DND-41 (cell line): ENCODE measurements around the gene LAGE3.

Experiments
- ATAC-seq: fragments of 200-7000 bp; cut with Tn5 transposase; 3 replicates; pipeline ENCODE4 v1.9.1; 2021; ENCODE audit warnings: low read depth; ENCODE audit not compliant: insufficient read depth
- DNase-seq: peaks from one replicate; pipeline ENCODE4 v3.0.0-alpha.2; 2020
- H2AFZ ChIP-seq: 2 replicates; pipeline ENCODE4 v1.6.0; 2012; ENCODE audit warnings: low read depth, low read length
- H3K27ac ChIP-seq: 2 replicates; pipeline ENCODE4 v1.5.1; 2012; ENCODE audit warnings: low read length, inconsistent platforms
- H3K27me3 ChIP-seq: fragments of 200-600 bp; sonication (generic); 2 replicates; pipeline ENCODE4 v1.6.0; 2012; ENCODE audit warnings: low read length, mild to moderate bottlenecking, inconsistent platforms; ENCODE audit not compliant: insufficient read depth, poor library complexity
- H3K36me3 ChIP-seq: 2 replicates; pipeline ENCODE4 v1.5.1; 2012; ENCODE audit warnings: low read length, inconsistent platforms; ENCODE audit not compliant: insufficient read depth
- H3K4me1 ChIP-seq: 2 replicates; pipeline ENCODE4 v1.5.1; 2012; ENCODE audit warnings: mild to moderate bottlenecking, low read length; ENCODE audit not compliant: insufficient read depth
- H3K4me2 ChIP-seq: 2 replicates; pipeline ENCODE4 v1.6.0; 2012; ENCODE audit warnings: mild to moderate bottlenecking, moderate library complexity, low read length, inconsistent platforms; ENCODE audit not compliant: insufficient read depth
- H3K4me3 ChIP-seq, 2 experiments: fragments of 200-600 bp in 1 of 2; shearing (Covaris generic) in 1 of 2; 2 replicates each; pipeline ENCODE4 v1.5.1; 2012 to 2016; ENCODE audit warnings: inconsistent platforms in 2 of 2, low read length in 2 of 2, mild to moderate bottlenecking in 2 of 2, low read depth in 1 of 2, moderate library complexity in 1 of 2
- H3K79me2 ChIP-seq: 2 replicates; pipeline ENCODE4 v1.6.0; 2012; ENCODE audit warnings: low read length, inconsistent platforms; ENCODE audit not compliant: insufficient read depth
- H3K9ac ChIP-seq: 2 replicates; pipeline ENCODE4 v1.6.0; 2012; ENCODE audit warnings: low read depth, mild to moderate bottlenecking, inconsistent platforms, low read length, moderate library complexity
- H3K9me3 ChIP-seq: 2 replicates; pipeline ENCODE4 v1.5.1; 2012; ENCODE audit warnings: low read length, moderate library complexity, mild to moderate bottlenecking, inconsistent platforms; ENCODE audit not compliant: insufficient read depth, severe bottlenecking
- H4K20me1 ChIP-seq: 2 replicates; pipeline ENCODE4 v1.6.0; 2012; ENCODE audit warnings: low read length; ENCODE audit not compliant: insufficient read depth
- CTCF ChIP-seq: IDR thresholded peaks from 2 replicates; pipeline ENCODE4 v1.5.1; 2012; ENCODE audit warnings: borderline replicate concordance, low read length, moderate library complexity, mild to moderate bottlenecking; ENCODE audit not compliant: poor library complexity, severe bottlenecking; ENCODE audit errors: extremely low read depth
- EZH2 ChIP-seq: IDR thresholded peaks from 3 replicates; pipeline ENCODE4 v1.6.1; 2012; ENCODE audit warnings: borderline replicate concordance, low read depth, mild to moderate bottlenecking, moderate library complexity, low read length, inconsistent platforms; ENCODE audit not compliant: severe bottlenecking

The LAGE3 gene

GRCh38 chrX:154519389-154519788, 40.3 kb upstream of the LAGE3 start:
- peaks cover 19% of the 10 kb centered on the region for H3K4me1 ChIP-seq
- H2AFZ ChIP-seq = no peak overlapping the region
- no peak overlapping the region for H3K4me2 ChIP-seq
- ATAC-seq (no peak), DNase-seq (no peak)
- H3K4me3 ChIP-seq = no peak overlapping the region
- H3K27ac ChIP-seq = no peak overlapping the region
- no peaks in the 10 kb centered on the region for H3K27me3 ChIP-seq
- no peaks in the 10 kb centered on the region for H3K36me3 ChIP-seq
- H3K9me3 ChIP-seq = no peaks in the 10 kb centered on the region
- no peaks in the 10 kb centered on the region for H4K20me1 ChIP-seq
- no peak overlapping the region for H3K9ac ChIP-seq
- peaks cover 11% of the 10 kb centered on the region for H3K79me2 ChIP-seq
- no peak for TF ChIP-seq EZH2
- TF ChIP-seq CTCF = no peak

DNA sequence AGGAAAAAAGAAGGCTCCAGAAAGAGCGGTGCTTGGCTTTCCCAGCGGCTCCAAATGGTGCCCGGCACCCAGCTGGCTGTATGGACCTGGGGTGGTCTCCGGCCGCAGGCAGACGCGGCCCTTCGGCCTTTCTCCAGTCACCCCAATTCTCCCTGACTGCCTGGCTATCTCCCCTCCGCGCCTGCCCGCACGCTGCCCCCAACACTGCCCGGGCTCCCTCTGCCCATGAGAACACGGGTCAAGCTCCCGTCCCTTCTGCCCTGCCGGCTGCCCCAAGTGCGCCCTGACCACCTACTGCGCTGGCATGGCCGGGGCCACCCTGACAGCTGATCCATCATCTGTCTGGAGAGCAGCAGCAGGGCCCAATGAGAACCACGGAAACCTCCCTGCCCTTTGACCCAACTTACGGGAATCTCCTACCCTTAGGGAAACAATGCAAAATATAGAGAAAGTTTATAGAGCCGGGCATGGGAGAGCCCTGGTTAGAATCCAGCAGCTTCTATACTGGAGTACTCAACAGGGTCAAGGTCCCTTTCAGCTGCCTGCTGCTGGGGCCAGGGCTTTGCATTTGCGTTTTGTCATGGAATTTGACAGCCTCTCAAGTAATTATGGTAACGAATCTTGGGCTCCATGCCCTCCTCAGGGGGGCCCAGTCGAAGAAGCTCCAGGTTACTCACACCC, 38.2 kb upstream of the LAGE3 start:
- Histone ChIP-seq H3K4me2 (peak overlapping the region; percentile 89), H3K27ac (no peak overlapping the region), H3K4me3 (peak overlapping the region in 1 of 2 experiments; percentile 69; a peak in 1 of 4 replicates), H2AFZ (no peak overlapping the region), H4K20me1 (no peaks in the 10 kb centered on the region), H3K9me3 (no peaks in the 10 kb centered on the region), H3K36me3 (no peaks in the 10 kb centered on the region), H3K79me2 (peaks cover 11% of the 10 kb centered on the region), H3K9ac (no peak overlapping the region; the same call in 1 of the 2 replicates), H3K4me1 (peaks cover 19% of the 10 kb centered on the region), H3K27me3 (no peaks in the 10 kb centered on the region)
- DNase-seq (no peak), ATAC-seq (no peak)
- TF ChIP-seq EZH2 = no peak

- H3K9ac ChIP-seq = peak overlapping the region; percentile 68
- peak overlapping the region; percentile 94 for H2AFZ ChIP-seq
- peak overlapping the region; percentile 89 for H3K27ac ChIP-seq
- H3K4me1 ChIP-seq = peaks cover 22% of the 10 kb centered on the region
- no peaks in the 10 kb centered on the region for H3K9me3 ChIP-seq
- peak overlapping the region; percentile 89 for H3K4me2 ChIP-seq
- H3K79me2 ChIP-seq = peaks cover 11% of the 10 kb centered on the region
- peak overlapping the region; percentile 26 to 69; a peak in 3 of 4 replicates for H3K4me3 ChIP-seq
- no peaks in the 10 kb centered on the region for H3K36me3 ChIP-seq
- ATAC-seq (peak; percentile 2; the same call in 1 of the 3 replicates), DNase-seq (no peak)
- no peaks in the 10 kb centered on the region for H3K27me3 ChIP-seq
- TF ChIP-seq EZH2 = no peak
- TF ChIP-seq CTCF = no peak
- no peaks in the 10 kb centered on the region for H4K20me1 ChIP-seq
These were observed 37.6 kb upstream of the LAGE3 start for GRCh38 chrX:154516656-154517100.

DNA sequence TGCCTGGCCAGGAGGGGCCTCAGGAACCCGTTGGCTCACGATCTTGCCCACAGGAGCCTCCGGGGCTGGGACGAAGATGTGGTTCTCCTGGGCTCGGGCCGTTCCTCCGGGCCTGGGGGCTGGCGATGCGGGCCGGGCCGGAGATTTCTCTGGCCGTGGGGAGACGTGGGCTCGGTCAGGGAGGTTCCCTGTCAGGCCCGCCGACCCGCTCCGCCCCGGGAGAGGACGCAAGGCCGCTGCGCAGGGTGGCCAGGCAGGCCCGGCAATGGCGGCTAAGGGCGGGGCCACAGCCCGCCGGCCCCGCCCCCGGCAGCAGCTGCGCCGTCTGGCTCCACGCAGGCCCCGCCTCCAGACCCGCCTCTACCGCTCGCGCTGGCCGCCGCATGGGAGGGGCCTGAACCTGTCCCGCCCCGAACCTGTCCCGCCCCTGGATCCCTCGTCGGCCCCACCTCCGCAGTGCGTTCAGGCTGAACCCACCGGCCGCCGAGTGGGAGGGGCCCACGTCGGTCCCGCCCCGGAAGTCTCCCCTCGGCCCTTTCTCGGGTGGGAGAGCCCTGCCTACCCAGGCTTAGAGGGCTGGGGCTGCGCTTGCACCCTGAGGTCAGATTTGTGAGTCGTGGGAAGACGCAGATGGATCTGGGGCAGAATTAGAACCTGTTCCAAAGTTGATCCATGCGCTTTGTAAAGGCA, 37.0 kb upstream of the LAGE3 start, which contains the start of gene FAM3A:
FAM3A (minus strand) TSS at position 267 of the 690 bp plus-strand sequence. CDS start 460 bp downstream, outside the sequence.
- TF ChIP-seq EZH2 (no peak), CTCF (no peak)
- peaks cover 23% of the 10 kb centered on the region for H3K4me1 ChIP-seq

More for the DNA sequence above, 37.0 kb upstream of the LAGE3 start, which contains the start of gene FAM3A:
- peak within 1 kb of the TSS; percentile 81 for H3K9ac ChIP-seq
- H3K4me3 ChIP-seq = peak within 1 kb of the TSS; percentile 52 to 84; a peak in 3 of 4 replicates
- H3K27me3 ChIP-seq = no peaks in the 10 kb centered on the region
- peaks cover 11% of the 10 kb centered on the region for H3K79me2 ChIP-seq
- ATAC-seq (peak; percentile 90), DNase-seq (peak; percentile 93)
- no peaks in the 10 kb centered on the region for H3K36me3 ChIP-seq
- peak within 1 kb of the TSS; percentile 89 for H3K27ac ChIP-seq
- no peaks in the 10 kb centered on the region for H3K9me3 ChIP-seq
- peak within 1 kb of the TSS; percentile 94 for H2AFZ ChIP-seq
- no peaks in the 10 kb centered on the region for H4K20me1 ChIP-seq
- H3K4me2 ChIP-seq = peak within 1 kb of the TSS; percentile 89
